Measurements from ENCODE around the gene CAMTA1. TPM values are rescaled to one million over a fixed set of nuclear protein-coding genes. Genes with fewer than 3 reads are reported as not detected.

Gene CAMTA1
- total and polyA plus RNA-seq, 8 donors, result 42.8 to 213 (median 118) TPM

DNA sequence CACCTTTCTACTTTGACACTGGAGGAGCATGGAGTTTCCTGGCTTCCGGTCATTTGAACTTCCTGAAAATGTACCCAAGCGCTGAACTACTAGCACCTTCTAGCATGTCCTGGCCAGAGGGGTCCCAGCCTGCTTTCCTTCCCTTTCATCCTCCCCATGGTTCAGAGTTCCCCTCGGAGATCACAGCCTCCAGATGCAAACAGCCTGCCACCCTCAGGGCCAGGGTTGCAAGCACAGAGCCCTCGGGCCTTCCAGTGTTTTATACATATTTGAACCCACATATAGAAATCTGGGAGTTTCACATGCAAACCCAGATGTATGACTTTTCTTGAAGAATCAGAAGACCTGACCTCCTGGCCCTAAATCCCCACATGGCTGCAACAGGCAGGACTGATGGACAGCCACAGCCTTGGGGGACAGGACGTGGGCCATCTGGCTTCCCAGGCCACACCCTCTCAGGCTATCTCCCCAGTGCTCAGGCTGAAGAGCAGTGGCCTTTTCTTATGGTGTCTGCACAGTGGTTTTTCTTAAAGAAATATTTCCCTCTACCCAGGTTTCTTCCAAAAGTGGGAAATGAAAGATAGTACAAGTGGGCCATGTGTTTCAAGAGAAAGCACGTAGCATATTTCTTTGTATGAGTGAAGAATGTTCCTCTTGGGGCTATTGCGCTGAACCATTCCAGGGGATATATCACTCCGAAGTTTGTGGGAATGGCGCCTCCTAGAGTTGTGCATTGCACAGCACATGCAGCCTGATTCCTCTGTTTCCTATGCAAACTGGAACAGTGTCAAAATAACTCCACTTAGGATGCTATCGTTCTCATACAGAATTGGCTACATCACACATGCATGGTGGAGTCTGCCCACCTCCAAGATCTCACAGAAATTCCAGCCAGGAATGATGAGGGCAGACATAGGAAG is 753.9 kb downstream of the CAMTA1 start:
- intact Hi-C loops (cut with DNase I; ENCODE audit: low total_unique reads), result no loop called here
- Histone ChIP-seq H3K4me1 (peaks cover 0 to 5% (median 2%) of the 10 kb centered on the region in 4 donors), H3K4me3 (no peak overlapping the region), H3K27me3 (peaks cover 0 to 31% (median 16%) of the 10 kb centered on the region in 3 donors), H3K9me3 (no peaks in the 10 kb centered on the region), H3K36me3 (no peaks in the 10 kb centered on the region), H3K27ac (no peak overlapping the region)
- 68 to 77% (median 73%) methylated on average over 10 of the region's 10 CpGs for WGBS, 5 donors
- TF ChIP-seq POLR2AphosphoS5 (IDR thresholded peaks at IDR 0.05) (no peak), EP300 (IDR thresholded peaks at IDR 0.05) (no peak), POLR2A (IDR thresholded peaks at IDR 0.05) (no peak)
- TF ChIP-seq, protein P1, sequence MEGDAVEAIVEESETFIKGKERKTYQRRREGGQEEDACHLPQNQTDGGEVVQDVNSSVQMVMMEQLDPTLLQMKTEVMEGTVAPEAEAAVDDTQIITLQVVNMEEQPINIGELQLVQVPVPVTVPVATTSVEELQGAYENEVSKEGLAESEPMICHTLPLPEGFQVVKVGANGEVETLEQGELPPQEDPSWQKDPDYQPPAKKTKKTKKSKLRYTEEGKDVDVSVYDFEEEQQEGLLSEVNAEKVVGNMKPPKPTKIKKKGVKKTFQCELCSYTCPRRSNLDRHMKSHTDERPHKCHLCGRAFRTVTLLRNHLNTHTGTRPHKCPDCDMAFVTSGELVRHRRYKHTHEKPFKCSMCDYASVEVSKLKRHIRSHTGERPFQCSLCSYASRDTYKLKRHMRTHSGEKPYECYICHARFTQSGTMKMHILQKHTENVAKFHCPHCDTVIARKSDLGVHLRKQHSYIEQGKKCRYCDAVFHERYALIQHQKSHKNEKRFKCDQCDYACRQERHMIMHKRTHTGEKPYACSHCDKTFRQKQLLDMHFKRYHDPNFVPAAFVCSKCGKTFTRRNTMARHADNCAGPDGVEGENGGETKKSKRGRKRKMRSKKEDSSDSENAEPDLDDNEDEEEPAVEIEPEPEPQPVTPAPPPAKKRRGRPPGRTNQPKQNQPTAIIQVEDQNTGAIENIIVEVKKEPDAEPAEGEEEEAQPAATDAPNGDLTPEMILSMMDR (IDR thresholded peaks at IDR 0.05), result no peak
- no peak for DNase-seq

DNA sequence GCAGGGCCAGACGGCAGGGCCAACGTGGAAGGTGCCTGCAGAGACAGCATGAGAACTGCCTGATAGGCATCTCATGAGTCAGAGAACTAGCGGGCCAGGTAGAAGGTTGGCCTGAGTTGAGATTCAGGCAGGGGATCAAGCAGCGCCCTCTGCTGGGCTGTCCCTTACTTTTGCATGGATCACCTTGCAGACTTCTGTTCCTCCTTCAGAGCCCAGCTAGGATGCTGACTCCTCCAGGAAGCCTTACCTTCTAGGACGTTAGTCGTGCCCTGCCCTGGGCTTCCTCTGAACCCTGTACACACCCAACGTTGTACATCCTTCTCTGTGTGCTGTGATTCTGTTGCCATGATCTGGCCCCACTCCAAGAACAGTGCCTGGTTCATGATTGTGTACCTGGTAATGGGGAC is 754.5 kb downstream of the CAMTA1 start:
- intact Hi-C loops (cut with DNase I; ENCODE audit: low total_unique reads), result no loop called here
- TF ChIP-seq POLR2A (IDR thresholded peaks at IDR 0.05) (no peak), EP300 (IDR thresholded peaks at IDR 0.05) (no peak), POLR2AphosphoS5 (IDR thresholded peaks at IDR 0.05) (no peak)
- TF ChIP-seq, protein P1 (IDR thresholded peaks at IDR 0.05), result peak in 2 of 7 experiments; percentile 15 to 22
- WGBS, 5 donors, result 38 to 59% (median 47%) methylated on average over 4 to 7 of the region's 7 CpGs
- Histone ChIP-seq H3K4me1 (no peaks in the 10 kb centered on the region), H3K4me3 (no peak overlapping the region), H3K27me3 (peaks cover 0 to 26% (median 12%) of the 10 kb centered on the region in 3 donors), H3K9me3 (no peaks in the 10 kb centered on the region), H3K27ac (no peak overlapping the region), H3K36me3 (no peaks in the 10 kb centered on the region)
- peak in 1 of 2 donors; percentile 62 for DNase-seq

DNA sequence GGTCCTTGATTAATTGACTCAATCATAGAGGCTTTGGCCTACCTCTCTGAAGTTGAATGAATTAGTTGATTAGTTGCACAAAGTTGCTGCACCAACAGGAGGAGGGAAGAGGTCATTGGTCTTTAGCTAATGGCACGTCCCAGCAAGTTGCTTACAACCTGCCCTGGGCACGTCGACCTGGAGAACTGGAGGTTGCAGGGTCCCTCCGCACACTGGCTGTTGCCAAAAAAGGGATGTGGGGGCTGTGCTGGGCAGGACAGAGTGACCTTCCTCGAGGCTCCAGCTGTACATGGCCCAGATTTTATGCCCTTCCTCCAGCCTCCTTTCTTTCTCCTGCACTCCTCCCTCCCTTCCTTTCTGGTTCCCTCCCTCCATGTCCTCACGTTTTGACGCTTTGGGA is 755.6 kb downstream of the CAMTA1 start:
- TF ChIP-seq, protein P1 (IDR thresholded peaks at IDR 0.05), result no peak
- TF ChIP-seq EP300 (IDR thresholded peaks at IDR 0.05) (no peak), POLR2A (IDR thresholded peaks at IDR 0.05) (no peak), POLR2AphosphoS5 (IDR thresholded peaks at IDR 0.05) (no peak)
- DNase-seq, result no peak
- 58 to 67% (median 59%) methylated on average over 7 of the region's 7 CpGs for WGBS, 5 donors

DNA sequence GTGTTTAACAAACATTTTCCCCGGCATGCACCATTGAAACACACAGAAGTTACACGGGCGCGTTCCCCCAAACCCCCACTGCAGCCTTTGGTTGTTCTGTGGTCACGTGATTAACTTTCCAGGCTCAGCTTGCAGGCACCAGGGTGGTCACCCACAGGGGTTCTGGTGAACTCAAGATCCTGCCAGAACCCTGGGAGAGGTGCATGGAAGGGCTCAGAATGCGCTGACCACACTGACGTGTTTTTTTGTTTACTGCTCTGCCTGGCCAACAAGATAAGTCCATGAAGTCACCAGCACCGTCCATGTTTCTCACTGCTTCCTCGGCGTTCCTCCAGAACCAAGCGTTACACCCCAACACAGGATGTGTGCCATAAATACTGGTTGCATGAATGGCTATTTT is 756.4 kb downstream of the CAMTA1 start:
- no peak for TF ChIP-seq POLR2AphosphoS5 (IDR thresholded peaks at IDR 0.05)
- no peak overlapping the region for H3K27ac ChIP-seq

More for the DNA sequence above, 755.6 kb downstream of the CAMTA1 start:
- H3K27me3 ChIP-seq, result peaks cover 0 to 17% (median 12%) of the 10 kb centered on the region in 3 donors
- intact Hi-C loops (cut with DNase I; ENCODE audit: low total_unique reads), result no loop called here
- H3K36me3 ChIP-seq, result no peaks in the 10 kb centered on the region
- H3K27ac ChIP-seq, result no peak overlapping the region
- no peak overlapping the region for H3K4me3 ChIP-seq
- no peaks in the 10 kb centered on the region for H3K9me3 ChIP-seq
- H3K4me1 ChIP-seq, result no peaks in the 10 kb centered on the region

DNA sequence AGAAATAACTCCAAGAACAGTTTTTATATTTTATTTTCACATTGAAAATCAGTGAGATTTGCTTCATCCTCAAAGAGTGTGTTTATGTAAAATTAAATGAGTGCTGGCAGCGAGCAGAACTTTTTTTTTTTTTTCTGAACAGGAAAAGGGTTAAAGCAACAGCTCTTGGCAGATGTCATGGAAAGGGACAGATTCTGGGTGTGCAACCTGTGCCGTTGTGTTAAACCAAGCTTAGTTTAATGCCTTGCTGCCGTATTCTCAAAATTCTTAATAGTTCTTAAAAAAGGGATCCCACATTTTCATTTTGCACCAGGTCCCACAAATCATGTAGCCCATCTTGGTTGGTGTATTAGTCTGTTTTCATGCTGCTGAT is 758.5 kb downstream of the CAMTA1 start:
- TF ChIP-seq POLR2A (IDR thresholded peaks at IDR 0.05) (no peak), EP300 (IDR thresholded peaks at IDR 0.05) (no peak), POLR2AphosphoS5 (IDR thresholded peaks at IDR 0.05) (no peak)
- TF ChIP-seq, protein P1 (IDR thresholded peaks at IDR 0.05), result no peak
- 54 to 73% (median 64%) methylated on average over 3 of the region's 3 CpGs for WGBS, 5 donors
- no peak overlapping the region for H3K27ac ChIP-seq
- H3K4me3 ChIP-seq, result no peak overlapping the region
- H3K4me1 ChIP-seq, result no peaks in the 10 kb centered on the region
- DNase-seq, result no peak
- intact Hi-C loops (cut with DNase I; ENCODE audit: low total_unique reads), result no loop called here
- no peaks in the 10 kb centered on the region for H3K36me3 ChIP-seq
- H3K9me3 ChIP-seq, result no peaks in the 10 kb centered on the region
- no peaks in the 10 kb centered on the region for H3K27me3 ChIP-seq

More for the DNA sequence above, 756.4 kb downstream of the CAMTA1 start:
- WGBS, 5 donors, result 59 to 74% (median 65%) methylated on average over 11 of the region's 11 CpGs
- H3K4me1 ChIP-seq, result no peaks in the 10 kb centered on the region
- peaks cover 0 to 9% (median 4%) of the 10 kb centered on the region in 3 donors for H3K27me3 ChIP-seq
- intact Hi-C loops (cut with DNase I; ENCODE audit: low total_unique reads), result no loop called here
- H3K36me3 ChIP-seq, result no peaks in the 10 kb centered on the region
- H3K9me3 ChIP-seq, result no peaks in the 10 kb centered on the region
- no peak overlapping the region for H3K4me3 ChIP-seq
- no peak for DNase-seq

Measured in stomach (tissue), 9 donors.